Glomerular visceral epithelial cell (primary cell): ENCODE data around the gene PSME1.

Source experiments
- DNase-seq: peaks from one replicate; pipeline ENCODE4 v3.0.0-alpha.2; 2016; ENCODE audit errors: extremely low spot score

PSME1 gene

DNA sequence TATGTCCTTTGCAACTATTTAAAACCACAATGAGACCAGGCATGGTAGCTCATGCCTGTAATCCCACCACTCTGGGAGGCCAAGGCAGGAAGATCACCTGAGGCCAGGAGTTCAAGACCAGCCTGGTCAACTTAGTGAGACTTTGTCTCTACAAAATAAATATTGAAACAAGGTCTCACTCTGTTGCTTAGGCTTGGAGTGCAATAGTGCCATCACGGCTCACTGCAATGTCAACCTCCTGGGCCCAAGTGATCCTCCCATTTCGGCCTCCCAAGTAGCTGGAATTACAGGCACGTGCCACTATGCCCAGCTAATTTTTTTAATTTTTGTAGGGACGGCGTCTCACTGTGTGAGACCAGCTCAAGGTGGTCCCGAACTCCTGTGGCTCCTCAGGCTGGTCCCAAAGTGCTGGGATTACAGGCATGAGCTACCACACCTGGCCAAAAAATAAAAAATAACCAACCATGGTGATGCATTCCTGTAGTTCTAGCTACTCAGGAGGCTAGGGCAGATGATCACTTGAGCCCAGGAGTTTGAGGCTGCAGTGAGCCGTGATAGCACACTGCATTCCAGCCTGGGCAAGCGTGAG lies 6.5 kb upstream of the PSME1 start:
- DNase-seq = no peak

DNA sequence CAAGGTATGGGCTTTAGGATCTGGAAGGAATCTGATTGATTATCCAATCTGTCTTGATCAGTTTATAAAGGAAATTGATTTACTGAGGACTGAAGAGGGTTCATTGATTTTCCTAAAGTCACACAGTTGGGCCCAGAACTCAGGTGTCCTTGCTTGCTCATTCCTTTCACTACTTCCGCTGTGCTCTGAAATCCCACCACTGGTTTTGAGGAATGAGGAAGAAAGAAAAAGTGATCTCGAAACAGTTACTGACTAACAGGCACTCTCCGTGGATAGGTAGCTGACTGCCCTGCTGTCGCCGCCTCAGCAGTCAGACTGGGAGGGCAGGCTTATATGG lies 5.6 kb upstream of the PSME1 start, which contains the start of gene FITM1:
Gene FITM1 (plus strand): TSS at position 280 of the 337 bp plus-strand sequence. CDS start 905 bp downstream, outside the sequence.
- DNase-seq = no peak

DNA sequence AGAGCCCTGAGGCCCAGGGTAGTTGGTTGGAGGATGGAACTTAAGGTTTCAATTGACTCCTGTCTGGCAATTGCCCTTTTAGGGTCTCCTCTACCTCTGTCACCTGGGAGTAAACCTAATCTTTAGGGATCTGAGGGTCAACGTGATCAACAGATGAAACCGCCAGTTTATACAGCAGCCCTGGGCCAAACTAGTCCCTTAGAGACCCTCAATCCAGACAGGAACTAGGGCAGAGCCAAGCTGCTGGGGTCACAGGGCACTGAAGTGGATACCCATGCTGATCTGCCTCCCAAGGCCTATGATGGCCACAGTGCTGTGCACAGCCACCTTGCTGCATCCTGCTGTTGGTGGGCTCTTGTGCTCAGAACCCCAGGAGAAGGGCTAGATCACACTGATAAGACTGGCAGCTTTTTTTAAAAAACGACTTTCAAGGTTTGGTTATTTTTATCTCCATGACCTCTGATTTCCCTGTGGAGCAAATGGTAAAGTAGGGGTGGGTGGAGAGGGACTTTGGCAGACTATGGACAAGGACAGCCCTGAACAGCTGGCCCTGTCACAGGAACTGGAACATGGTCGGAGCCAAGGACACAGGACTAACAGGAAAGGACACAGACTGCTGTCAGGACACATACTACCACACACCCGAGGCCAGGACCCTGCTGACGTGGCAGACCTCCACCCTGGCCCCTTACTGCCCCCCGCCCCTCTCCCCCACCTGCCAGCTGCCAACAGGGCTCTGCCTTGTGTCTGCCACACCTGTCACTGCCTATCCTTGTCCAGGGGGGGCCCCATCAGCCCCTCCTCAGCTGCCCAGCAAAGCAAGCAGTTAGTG lies 5.1 kb upstream of the PSME1 start:
- no peak for DNase-seq

DNA sequence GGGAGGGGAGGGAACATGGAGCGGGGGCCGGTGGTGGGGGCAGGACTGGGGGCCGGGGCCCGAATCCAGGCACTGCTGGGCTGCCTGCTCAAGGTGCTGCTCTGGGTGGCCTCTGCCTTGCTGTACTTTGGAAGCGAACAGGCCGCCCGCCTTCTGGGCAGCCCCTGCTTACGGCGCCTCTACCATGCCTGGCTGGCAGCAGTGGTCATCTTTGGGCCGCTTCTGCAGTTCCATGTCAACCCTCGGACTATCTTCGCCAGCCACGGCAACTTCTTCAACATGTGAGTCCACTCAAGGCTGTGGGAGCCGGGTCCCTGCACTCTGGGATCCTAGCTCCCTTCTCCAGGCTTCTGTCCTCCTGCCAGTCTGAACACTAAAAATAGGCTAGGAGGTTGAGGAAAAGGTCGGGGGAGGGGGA lies 4.4 kb upstream of the PSME1 start:
- no peak for DNase-seq

DNA sequence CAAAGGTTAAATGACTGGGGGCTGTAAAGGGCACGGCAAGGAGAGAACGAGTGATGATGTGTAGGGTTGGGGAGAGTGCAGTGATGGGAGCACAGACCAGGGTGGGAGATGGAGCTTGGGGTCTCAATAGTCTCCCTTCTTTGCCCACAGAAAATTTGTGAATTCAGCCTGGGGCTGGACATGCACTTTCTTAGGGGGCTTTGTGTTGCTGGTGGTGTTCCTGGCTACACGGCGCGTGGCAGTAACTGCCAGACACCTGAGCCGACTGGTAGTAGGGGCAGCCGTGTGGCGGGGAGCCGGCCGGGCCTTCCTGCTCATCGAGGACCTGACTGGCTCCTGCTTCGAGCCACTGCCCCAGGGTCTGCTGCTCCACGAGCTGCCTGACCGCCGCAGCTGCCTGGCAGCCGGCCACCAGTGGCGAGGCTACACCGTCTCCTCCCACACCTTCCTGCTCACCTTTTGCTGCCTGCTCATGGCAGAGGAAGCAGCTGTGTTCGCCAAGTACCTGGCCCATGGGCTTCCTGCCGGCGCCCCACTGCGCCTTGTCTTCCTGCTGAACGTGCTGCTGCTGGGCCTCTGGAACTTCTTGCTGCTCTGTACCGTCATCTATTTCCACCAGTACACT lies 3.8 kb upstream of the PSME1 start:
- no peak for DNase-seq

DNA sequence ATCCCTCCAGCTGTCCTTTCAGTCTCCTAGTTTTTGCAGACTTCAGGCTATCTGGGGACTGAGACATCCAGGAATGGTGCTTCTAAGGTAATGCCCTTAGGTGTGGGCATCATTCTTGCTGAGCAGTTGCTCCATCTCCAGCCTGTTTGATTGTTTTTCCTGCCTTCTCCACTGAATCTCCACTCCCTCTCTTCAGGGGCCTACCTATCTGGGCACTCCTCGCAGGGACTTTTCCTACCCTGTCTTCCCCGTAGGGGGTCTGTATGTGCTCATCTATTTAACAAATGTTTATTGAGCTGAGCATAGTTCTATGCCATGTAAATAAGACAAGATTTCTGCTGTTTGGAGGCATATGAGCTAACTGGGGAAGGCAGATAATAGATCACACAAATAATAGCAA lies 3.0 kb upstream of the PSME1 start:
- no peak for DNase-seq

DNA sequence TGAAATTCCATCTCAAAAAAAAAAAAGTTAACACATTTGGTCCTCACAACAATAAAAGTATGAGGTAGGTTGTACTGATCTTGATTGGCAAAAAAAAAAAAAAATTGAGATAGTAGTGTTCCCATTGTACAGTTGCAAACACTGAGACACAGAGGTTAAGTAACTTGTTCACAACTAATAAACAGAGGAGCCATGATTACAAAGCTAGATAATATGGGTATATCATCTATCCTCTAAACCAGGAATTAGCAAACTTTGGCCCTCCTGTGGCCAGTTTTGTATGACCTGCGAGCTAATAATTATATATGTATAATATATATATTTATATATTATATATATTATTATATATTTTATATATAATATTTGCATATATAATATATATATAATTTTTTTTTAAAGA lies 2.3 kb upstream of the PSME1 start:
- no peak for DNase-seq

DNA sequence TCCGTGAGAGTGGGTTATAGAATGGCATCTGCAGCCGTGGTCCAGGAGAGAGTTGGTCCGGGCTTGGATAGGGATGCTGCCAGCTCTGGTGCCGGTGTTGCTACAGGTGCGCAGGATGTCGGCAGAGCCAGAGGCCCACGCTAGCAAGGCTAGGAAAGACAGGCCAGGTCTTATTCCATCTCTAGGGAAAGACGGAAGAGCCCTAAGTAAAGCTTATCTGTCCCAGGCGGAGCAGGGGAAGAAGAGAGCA lies 485 bp upstream of the PSME1 start:
- DNase-seq = no peak

DNA sequence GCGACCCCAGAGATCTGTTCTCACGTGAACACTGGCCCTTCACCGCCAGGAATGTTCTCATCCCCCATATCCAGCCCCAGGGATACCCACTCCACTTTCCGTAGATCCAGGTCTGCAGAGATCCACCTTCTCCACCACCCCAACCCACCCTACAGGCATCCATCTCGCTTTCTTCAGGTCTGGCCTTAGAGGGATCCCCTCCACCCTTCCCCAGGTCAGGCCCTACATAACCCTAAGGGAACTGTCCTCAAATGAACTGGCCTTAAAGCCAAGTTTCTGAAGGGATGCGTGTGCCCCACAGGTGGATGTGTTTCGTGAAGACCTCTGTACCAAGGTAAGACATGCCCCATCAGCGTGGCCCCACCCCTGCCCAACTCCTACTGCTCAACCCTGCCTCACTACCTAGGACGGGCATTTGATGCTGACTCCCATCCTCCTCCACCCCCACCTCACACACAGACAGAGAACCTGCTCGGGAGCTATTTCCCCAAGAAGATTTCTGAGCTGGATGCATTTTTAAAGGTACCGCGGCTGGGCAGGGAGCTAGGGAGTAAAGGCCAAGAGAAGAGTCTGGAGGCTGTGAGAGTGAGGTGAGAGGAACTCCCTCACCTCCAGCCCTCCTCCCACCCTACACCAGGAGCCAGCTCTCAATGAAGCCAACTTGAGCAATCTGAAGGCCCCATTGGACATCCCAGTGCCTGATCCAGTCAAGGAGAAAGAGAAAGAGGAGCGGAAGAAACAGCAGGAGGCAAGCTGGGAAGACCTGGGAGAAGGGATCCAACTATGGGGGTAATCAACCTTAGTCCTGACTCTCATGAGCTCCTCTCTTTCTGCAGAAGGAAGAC lies 912 bp downstream of the PSME1 start:
- DNase-seq = peak; percentile 10

DNA sequence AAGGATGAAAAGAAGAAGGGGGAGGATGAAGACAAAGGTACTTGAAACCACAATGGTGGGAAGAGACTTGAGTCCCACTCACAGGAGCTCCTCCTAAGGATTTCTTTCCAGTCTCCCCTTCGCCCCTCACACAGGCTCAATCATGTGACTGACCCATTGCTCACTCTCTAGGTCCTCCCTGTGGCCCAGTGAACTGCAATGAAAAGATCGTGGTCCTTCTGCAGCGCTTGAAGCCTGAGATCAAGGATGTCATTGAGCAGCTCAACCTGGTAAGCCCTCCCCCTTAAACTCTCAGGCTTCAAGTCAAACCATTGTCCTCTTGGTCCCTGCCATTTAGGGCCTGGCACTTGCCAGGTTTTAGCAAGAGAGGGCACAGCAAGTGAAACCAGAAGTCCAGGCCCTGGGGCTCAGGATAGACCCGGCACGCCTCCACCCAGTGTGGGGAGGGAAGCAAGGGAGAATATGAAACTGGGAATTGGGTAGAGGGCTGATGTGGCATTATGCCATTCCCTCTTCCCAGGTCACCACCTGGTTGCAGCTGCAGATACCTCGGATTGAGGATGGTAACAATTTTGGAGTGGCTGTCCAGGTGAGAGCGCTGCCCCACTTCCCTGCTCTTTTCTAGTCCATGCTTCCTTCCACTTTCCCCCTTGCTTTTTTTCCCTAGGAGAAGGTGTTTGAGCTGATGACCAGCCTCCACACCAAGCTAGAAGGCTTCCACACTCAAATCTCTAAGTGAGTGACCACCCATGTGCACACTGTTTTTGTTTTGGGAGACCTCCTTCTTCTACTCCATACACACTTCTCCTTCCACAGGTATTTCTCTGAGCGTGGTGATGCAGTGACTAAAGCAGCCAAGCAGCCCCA lies 1.8 kb downstream of the PSME1 start:
- no peak for DNase-seq

DNA sequence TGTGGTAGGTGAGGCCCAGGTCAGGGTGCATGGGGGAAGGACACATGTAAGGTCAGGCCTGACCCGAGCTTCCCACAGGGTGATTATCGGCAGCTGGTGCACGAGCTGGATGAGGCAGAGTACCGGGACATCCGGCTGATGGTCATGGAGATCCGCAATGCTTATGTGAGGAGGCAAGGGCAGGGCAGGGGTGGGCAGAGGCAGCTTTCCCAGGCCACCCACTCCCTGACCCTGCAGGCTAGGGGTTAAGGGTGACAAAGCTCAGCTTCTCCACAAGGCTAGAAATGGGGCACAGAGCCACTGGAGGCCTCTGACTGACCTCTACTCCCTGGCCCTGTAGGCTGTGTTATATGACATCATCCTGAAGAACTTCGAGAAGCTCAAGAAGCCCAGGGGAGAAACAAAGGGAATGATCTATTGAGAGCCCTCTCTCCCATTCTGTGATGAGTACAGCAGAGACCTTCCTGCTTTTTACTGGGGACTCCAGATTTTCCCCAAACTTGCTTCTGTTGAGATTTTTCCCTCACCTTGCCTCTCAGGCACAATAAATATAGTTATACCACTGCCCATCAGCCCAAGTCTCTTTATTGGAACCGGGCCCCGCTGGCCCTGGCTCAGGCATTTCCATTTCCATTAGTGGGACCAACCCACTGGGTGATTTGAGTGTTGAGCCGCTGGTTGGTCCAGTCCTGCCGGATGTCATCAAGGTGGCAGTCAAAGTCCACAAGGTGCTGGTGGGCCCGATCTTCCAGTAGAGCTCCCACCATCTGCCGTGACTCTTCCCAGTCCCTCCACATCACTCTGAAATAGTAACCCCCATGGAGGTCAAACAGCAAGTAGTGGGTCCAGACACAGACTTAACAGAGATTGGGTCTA lies 2.6 kb downstream of the PSME1 start:
- DNase-seq = no peak

DNA sequence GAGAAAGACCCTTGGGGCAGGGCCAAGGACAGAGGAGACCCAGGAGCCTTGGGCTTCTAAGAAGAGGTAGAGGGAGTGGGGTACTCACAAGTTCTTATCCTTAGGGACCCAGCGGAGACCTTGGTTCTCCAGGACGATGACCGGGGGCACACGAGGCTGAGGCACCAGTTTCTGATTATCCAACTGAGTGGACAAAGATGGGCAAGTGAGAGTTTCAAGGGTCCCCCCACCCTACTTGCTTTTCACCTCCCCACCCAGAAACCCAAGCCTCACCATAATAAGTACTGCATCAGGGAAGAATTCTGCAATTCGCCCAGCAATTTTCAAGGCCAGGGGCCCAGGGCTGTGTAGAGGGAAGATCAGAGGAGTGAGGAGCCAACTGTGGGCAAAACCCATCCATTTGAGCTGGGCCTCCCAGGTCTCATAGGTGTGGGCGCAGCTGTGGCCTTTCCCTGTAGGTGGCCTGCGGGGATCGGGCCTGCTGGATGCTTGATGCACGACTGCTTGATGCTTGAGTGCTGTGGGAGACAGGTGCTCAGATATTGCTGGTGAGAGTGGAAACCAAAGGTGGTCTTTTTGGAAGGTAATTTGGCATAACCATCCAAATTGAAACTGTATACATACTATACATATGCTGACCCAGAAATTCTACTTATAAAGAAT lies 3.4 kb downstream of the PSME1 start:
- no peak for DNase-seq

DNA sequence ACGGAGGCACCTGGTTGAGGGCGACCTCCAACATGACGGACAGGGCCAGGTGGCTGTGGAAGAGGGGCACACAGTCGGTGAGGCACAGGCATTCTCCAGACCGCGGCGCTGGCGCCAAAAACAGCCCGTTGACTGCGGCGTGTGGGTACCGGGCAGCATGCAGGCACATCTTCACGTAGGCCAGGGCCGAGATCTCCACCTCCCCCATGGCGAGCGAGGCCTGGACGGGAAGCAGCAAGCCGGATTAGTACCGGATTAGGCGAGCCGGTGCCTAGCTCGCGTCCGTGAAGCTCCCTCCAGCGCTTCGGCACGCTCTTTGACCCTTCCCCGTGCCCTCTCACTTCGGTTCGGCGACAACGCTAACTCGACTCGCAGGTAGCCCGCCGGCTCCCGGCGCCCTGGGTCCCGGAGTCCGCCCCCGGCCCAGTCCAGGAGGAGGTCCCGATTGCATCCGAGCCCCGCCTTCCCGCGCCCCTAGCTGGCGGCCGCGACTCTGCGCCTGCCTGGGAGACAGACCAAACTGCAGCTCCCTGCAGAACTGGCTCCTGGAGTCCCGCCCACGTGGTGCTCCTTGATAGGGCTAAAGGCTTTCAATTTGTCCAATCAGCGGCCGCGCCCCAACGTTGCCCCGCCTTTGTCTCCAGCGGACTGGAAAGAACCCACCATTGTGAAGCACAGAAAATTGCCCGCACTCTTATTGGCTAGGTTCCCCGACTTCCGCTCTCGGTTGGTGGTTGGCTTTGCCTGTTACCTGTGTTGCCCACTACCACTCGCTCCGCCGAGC lies 5.3 kb downstream of the PSME1 start, which contains the start of gene EMC9:
Gene EMC9 (minus strand): TSS at position 495 of the 784 bp plus-strand sequence. CDS start 287 bp downstream, at position 208.
- DNase-seq = peak; percentile 100

DNA sequence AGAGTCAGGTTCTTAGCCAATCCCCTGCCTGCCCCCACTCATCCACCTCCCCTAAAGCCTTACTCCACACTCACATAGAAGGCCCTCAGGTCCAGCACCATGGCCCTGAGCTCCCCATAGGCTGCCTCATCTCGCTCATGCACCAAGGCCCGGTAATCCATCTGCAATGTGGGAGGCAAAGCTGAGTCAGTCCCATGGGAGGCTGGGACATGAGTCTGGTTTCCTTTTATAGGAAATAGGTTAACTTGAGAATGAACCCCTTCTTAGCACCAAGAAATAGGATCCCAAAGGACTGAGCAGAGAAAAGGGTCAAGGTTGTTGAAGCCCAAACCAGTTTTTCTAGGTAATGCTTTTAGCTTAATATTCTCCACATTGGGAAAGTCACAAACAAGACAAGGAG lies 7.5 kb downstream of the PSME1 start:
- DNase-seq = no peak

DNA sequence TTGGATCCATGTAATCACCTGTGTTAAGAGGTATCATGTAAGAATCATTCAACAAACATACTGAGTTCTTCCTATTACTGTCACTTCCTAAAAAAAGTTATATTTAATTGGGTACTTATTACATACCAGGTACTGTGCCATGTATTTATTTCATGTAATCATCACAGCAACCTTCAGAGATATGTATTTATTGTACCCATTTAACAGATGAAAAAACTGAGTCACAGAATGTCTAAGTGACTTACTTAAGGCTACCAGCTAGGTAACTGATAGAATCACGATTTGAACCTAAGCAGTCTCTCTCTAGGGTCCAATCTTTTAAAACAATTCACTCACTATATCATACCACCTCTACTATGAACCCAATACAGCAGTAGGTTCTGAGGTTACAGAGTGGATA lies 8.5 kb downstream of the PSME1 start:
- DNase-seq = no peak

DNA sequence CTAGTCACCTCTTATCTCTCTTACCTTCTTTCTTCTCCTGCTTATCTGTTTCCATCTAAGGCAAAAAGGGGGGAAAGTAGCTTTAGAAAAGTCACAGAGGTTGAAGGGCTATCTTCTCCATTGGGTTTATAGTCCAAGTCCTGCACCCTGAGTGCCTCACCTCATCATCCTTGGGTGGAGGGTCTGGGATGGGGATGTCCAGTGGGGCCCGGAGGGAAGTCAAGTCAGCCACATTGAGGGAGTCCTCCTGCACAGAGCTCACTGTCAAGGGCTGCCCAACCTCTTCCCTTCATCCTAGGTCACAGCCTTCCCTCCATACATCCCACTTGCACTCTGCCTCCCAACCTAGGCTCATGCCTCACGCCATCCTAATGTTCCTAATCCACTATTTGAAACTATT lies 9.2 kb downstream of the PSME1 start:
- no peak for DNase-seq

DNA sequence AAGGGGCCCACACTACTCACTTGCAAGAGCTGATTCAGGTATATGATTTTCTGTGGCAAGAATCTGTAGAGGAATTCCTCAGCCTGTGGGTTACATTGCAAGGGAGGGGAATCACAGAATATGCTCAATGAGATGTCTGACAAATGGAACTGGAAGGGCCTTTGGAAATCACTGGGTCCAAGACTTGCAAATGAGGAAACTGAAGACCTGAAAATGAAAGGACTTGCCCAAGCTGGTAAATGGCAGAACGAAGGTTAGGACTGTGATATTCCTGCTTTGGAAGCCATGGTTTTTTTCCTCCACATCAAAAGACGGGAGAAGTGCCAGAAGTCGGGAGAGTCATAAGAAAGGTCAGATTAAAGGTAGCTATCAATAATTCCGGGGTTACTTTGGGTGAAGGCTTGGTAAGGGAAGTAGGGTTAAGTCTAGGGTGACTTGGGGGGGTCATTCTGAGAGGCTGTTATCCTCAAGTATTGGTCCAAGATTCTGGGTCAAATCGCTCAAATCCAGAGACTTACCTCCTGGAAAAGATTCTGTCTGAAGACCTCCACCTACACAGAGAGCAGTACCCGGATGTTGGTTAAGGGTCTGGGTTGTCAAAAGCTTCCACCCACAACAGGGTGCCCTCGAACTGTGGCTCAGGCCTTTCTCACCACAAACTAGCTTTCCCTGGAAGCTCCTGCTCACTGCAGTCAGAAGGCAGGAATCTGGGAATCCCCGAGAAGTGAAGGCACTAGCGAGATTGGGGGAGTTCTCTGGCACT lies 9.9 kb downstream of the PSME1 start:
- no peak for DNase-seq

DNA sequence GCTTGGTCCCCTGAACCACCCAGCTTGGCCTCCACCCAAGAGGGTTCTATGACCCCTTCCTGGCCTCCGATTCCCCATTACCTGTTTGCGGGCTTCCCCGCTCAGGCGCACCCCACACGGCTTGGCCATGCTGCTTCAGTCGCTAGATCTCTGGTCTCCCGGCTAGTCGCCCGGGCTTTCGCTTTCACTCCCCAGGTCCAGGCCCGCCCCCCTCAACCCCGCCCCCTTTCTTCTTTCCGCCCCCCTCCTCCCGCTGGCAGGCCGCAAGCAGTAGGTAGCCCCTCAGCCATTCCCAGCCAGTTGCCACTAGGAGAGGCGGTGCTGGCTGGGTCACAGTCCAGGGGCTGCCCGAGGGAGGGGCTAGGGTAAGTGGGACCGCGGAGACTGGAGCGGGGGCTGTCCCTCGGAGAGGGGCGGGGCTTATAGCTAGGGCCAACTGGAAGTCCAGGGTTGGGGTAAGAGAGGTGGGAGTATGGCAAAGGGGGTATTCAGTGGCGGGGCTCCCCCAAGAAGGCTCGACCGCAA lies 10.5 kb downstream of the PSME1 start, which contains the start of gene PSME2:
Gene PSME2 (minus strand): TSS at position 158 of the 525 bp plus-strand sequence. CDS start 29 bp downstream, at position 129.
- peak; percentile 99 for DNase-seq
